COLO829 (cell line): ENCODE results near the gene GSTA5.
"Not testable (repeated sequence)": the region's sequence is repeated elsewhere in the genome, so short reads cannot be mapped to it uniquely, and the experiment has no call there.

Experiments
- DNase-seq: peaks from one replicate; pipeline ENCODE4 v3.0.0; 2012; ENCODE audit warnings: low spot score

The GSTA5 gene

GRCh38 chr6:52788478-52788877 is 52.1 kb downstream of the GSTA5 start:
- no peak for DNase-seq

GRCh38 chr6:52787917-52788316 is 52.7 kb downstream of the GSTA5 start:
- no peak for DNase-seq

GRCh38 chr6:52786249-52786956 is 54.2 kb downstream of the GSTA5 start:
- DNase-seq = no peak

GRCh38 chr6:52782696-52783274 is 57.8 kb downstream of the GSTA5 start:
- DNase-seq = not testable (repeated sequence)

DNA sequence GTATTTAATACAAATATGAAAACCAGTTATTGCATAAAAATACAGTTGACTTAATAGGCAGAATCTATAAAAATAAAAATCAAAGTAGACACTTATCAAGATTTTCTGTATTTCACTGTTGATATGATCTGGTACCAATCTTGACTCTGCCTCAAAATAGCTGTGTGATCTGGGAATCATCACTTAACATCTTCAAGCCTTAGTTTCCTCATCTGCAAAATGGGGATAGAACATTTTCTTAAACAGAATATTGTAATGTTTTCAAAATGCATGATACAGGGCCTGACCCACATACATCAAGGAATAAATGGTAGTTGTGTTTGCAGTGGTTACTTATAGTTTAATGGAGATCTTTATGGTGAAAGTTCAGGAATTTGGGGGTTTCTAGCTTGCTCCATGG is 58.4 kb downstream of the GSTA5 start:
- DNase-seq = not testable (repeated sequence)
